Posterior vena cava (tissue), 2 donors: ENCODE measurements around the gene IL27RA. TPM values are rescaled to one million over a fixed set of nuclear protein-coding genes. Genes with fewer than 3 reads are reported as not detected.
A peak's percentile ranks its signal among the peaks of the same experiment; 100 is the strongest.

Experiments used
- DNase-seq: peaks from one replicate; pipeline ENCODE4 v3.0.0-alpha.2; 2020; ENCODE audit warnings: low spot score
- intact Hi-C, 2 donors: fragments of 100-400 bp; cut with DNase I; formaldehyde crosslinking; loops; one replicate each; pipeline versions ENCODE4 v1.14.1 to v1.14.2; 2022 to 2023
- total RNA-seq, 2 donors: library from RNA; stranded (reverse); fragmentation: NEBNext Ultra II Directional; extraction: Animal tissue kit (Norgen Biotek cat#: 25700); gene quantifications; one replicate each; pipeline ENCODE4 v1.2.1, GENCODE V29; 2021
- donor health status: DM: yes; HTN: yes; CAD: no.
- donor health status: DM: yes; HTN: yes; CAD: no.

Gene IL27RA
- total RNA-seq, 2 donors from 2014 or later, result 3.6 to 5.3 TPM

DNA sequence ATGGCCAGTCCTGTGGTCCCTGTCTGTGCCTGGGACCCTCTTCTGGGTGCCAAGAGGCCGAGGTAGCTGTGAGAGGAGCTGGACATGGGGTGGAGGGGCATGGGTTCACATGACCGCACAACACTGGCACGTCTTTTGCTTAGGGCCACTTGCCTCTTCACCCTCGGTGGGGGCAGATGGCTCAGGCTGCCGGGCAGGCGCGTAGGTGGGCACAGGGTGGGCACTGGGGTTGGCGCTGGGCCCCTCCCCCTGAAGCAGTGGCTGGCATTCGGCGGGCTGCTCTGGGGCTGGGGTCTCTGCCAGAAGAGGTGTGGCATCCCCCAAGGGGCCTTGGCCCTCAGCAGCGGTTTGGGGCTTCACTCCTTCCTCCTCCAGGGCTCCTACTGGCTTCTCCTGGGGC lies 21.9 kb downstream of the IL27RA start:
- no peak for DNase-seq

DNA sequence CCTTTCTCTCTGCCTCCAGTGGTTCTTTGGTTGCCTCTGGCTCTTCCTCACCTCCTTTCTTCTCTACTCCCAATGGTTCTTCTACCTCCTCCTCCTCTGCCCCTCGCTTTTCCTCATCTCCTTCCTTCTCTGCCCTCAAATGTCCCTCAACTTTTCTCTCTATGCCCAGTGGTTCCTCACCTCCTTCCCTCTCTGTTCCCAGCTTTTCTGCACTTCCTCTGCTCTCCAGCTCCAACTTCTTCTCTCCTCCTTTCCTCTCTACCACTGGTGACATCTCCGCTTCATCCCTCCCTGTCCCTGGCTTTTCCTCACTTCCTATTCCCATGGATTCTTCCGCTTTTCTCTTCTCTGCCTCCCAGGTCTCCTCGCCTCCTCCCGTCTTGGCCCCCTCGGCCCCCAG lies 22.5 kb downstream of the IL27RA start:
- DNase-seq, result no peak
- intact Hi-C loops, result no loop called here

More for the DNA sequence above, 21.9 kb downstream of the IL27RA start:
- intact Hi-C loops, result no loop called here

DNA sequence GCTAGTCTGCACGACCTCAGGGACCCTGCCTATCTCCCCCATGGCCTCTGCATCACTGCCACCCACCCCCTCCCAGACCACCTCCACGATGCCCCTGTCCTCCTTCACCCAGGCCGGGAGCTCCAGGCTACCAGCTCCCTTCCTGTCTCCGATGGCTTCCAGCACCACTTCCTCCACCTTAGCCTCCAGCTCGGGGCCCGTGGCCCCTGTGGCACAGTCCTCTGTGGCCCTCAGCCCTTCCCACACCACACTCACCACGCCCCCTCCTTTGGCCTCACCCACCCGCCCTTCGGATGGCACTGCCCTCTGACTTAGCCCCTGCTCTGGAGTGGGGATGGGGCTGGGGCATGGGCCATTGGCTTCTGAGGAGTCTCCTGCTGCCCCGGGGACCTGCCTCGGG lies 23.2 kb downstream of the IL27RA start:
- no peak for DNase-seq
- intact Hi-C loops, result no loop called here

DNA sequence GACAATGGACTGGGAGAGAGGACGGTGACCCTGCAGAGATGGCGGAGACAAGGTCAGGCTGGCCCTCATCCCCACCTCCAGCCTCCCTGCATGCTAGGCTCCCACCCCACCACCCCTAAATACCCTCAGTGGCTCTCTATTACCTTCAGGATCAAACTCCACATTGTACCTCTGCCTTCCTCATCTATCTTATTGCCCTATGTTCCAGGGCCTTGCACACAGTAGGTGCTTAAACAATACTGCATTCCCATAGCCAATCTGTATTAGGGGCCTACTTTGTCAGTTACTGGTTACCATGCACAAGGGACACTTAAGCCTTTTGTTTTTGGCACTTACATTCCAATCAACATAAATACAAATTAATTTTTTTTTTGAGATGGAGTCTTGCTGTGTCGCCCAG lies 23.8 kb downstream of the IL27RA start:
- DNase-seq, result no peak
- intact Hi-C loops, result no loop called here

DNA sequence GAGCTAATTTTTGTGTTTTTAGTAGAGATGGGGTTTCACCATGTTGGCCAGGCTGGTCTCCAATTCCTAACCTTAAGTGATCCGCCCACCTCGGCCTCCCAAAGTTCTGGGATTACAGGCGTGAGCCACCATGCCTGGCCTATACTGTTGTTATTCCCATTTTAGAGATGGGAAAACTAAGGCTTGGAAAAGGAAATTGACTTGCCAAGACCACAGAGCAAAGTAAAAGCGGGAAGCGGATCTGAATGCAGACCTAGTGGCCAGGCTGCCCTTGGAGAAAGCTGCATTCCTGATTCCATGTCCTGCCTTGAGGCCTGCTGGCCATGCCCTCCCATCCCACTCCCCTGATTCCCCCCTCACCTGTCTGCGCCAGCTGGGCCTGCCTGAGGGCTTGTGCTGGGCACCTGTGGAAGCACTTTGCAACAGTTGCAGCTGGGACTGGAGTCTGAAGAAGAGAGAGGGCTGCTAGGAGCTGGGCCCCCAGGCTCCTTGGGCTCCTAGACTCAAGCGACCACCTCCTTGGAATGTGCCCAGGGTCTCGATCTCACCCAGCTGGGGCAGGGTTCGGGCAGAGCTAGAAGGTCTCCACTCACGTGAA lies 24.6 kb downstream of the IL27RA start:
- intact Hi-C loops, result no loop called here
- DNase-seq, result no peak

DNA sequence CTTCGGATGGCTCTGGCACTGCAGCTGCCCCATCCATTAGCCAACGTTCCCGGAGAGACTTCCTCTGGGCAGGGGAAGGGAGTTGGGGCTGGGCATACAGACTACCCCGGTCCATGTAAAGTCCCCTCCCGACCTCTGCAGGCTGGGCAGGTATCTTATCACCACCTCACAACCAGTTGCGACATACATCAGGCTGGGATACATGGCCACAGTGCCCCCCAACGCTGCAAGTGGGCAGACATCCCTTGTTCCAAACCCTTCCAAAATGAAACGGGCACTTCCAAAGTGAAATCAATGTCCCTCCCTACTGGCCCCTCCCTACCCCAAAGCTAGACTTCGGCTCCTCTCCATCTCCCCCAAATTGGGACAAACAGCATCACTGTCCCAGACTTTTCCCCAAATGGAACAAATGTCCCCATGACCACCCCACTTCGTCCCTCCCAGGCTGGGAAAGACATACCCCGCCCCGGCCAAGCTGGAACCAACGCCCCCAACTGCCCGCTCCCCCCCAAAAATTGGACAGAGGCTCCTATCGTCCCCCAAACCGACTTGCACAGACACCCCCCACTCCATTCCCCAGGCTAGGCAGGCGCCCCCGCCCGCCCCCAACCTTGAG lies 25.3 kb downstream of the IL27RA start:
- intact Hi-C loops, result no loop called here
- DNase-seq, result no peak

DNA sequence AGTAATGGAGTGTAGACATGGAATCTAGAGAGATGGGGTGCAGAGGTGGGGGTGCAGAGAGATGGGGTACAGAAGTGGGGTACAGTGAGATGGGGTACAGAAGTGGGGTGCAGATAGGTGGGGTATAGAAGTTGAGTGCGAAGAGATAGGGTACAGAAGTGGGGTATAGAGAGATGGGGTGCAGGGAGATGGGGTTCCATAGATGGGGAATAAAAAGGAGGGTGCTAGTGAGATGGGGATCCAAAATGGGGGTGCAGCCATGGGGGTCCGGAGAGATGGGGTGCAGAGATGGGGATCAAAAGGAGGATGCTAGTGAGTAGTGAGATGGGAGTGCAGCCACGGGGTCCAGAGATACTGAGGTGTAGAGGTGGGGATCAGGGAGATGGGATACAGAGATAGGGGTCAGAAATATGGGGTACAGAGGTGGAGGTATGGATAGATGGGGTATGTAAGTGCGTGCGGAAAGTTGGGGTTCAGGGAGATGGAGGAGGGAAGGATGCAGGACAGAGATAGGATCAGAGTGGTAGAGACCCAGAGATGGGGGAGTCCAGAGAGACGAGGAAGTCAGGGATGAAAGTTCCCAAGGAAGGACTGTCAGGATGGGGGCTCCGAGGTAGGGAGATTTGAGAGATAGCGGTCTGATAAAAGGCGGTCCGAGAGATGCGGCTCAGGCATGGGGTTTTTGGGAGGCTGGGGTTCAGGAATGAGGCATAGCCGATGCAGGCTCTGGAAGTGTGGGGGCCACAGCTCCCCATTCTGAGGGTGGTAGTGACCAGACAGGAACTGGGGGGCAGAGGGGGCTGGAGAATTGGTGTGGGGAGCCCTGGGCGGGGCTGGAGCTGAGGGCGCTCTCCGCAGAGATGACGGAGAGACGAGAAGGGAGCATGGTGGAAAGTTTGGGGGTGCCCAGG lies 26.9 kb downstream of the IL27RA start:
- DNase-seq, result no peak
- intact Hi-C loops, result no loop called here

DNA sequence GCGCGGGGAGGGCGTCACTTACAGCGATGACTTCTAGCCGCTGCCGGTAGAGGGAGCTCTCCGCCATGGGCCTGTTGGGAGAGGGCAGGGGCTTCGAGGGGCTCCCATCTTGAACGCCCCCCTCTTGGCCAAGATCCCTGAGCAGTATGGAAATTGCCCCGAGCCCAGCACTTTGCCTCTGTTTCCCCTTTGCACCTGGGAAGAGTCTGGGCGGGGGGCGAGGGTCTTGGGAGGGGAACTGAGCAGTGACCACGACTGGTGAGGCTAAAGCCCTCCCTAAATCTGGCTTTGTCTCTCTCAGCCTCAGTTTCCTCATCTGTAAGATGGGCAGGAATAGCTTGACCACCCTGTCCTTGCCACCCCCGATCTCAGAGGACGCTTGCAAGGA lies 27.5 kb downstream of the IL27RA start:
- intact Hi-C loops, result no loop called here
- no peak for DNase-seq

DNA sequence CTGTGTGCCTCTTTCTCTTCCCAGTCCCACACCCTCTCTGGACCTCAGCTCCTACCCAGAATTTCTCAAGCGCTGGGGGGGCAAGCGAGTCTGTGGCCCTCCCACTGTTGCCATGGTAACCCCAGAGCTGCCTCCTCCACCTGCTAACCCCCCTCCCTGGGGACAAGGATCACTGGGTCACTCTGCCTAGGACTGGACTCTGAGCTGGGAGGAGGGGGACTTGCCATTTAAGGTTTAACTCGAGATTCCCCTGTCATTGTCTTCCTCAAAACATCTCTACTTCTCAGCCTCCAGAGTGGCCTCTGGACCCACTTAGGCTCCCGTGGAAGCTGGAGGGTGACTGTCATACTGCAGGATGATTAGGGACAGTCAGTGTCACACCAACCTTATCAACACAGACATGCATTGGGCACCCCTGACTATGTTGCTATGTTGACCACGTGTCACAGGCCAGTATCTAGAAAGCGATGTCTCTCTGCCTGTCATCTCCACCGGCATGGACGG lies 28.1 kb downstream of the IL27RA start:
- intact Hi-C loops, result no loop called here

DNA sequence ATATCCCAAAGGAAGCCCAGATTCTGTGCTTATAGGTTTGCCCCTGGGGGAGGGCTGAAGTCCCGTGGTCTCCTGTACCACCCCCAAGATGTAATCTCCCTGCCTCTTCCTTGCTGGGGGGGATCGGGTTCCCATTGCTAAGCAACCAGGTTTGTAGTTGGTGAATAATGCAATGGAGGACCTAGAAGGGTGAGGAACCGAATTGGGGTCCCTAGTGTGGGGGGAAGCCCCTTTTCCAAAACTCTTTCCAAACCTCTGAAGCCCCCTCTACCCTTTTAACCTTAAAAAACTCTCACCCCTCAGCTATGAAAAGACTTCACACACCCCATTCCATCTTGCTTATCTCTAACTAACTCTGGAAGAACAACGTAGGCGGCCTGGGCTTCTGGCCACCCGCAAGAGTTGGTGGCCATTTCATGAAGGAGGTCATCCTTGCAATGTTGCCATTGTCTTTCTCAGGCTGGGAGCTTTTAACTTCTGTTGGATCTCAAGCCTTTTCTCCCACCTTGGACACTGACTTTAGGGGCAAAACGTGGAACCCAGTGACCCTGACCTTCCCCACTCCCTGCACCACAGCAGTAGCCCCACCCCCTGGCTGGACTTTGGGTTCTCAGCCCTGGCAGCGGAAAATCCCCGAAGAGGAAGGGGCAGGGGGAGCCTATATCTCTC lies 29.7 kb downstream of the IL27RA start:
- DNase-seq, result no peak
- intact Hi-C loops, result no loop called here

More for the DNA sequence above, 28.1 kb downstream of the IL27RA start:
- DNase-seq, result no peak

DNA sequence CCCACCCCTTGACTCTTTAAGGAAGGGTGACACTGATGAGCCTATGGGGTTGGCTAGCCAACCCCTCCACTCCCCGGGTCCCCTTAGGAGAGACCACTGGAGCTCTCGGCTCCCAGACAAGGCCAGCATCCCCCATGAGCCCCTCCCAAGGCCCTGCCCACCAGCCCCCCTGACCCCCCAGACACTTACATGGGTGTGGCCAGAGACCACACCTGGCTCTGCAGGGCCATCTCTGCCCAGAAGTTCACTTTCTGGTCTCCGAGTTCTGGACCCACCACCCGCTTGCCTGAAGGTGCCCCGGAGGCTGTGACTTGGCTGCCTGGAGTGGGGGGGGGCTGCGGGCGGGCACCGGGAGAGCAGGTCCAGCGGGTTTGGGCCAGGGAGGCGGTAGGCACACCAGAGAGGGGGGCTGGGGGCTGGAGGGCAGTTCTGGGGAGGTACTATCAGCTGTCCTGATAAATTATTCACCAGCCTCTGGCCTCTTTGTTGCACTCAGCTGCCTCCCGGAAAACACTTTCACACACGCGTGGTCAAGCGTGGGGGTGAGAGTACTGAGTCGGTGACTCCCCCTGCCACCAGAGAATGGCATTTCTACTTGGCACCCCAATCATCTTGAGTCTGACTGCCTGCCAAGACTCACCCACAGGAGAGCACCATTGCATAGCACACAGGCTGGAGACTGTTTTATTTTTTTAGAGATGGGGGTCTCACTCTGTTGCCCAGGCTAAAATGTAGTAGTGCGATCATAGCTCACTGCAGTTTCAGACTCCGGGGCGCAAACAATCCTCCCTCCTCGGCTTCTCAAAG lies 30.4 kb downstream of the IL27RA start, which contains the start of gene PALM3:
TSS of gene PALM3 (minus strand) at position 326 of the 807 bp plus-strand sequence. CDS start at position 230, 96 bp downstream.
- DNase-seq, result no peak
- intact Hi-C loops, result no loop called here

DNA sequence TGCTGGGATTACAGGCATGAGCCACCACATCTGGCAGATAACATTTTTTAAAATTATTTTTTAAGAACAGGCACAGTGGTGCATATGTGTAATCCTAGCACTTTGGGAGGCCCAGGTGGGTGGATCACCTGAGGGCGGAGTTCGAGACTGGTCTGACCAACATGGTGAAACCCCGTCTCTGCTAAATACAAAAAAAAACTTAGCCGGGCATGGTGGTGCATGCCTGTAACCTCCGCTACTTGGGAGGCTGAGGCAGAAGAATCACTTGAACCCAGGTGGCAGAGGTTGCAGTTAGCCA lies 30.9 kb downstream of the IL27RA start:
- no peak for DNase-seq
- intact Hi-C loops, result no loop called here

DNA sequence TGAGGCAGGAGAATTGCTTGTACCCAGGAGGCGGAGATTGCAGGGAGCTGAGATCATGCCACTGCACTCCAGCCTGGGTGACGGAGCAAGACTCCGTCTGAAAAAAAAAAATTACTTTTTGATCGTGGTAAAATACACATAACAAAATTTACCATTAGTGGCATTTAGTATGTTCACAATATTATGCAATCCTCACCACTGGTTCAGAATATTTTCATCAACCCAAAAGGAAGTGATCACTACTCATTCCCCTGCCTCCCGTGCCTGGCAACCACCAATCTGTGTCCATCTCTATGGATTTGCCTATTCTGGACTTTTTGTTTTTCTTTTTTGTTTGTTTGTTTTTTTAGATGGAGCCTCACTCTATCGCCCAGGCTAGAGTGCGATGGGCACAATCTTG lies 31.5 kb downstream of the IL27RA start:
- no peak for DNase-seq
- intact Hi-C loops, result no loop called here

DNA sequence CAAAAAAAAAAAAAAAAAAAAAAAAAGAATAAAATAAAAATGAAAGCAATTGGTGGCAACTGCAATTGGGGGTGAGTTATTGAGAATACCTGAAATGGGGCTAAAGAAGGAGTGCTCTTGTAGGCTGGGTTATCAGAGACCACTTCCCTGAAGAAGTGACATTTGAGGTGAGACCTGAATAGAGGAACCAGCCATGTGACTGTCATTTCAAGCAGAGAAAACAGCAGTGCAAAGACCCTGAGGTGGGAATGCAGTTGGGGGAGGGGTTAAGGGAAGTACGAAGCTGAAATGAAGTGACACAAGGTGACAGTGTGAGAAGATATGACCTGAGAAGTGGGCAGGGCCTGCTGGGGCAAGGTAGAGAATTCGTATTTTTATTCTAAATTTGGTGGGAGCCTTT lies 34.6 kb downstream of the IL27RA start:
- DNase-seq, result no peak
- intact Hi-C loops, result no loop called here

DNA sequence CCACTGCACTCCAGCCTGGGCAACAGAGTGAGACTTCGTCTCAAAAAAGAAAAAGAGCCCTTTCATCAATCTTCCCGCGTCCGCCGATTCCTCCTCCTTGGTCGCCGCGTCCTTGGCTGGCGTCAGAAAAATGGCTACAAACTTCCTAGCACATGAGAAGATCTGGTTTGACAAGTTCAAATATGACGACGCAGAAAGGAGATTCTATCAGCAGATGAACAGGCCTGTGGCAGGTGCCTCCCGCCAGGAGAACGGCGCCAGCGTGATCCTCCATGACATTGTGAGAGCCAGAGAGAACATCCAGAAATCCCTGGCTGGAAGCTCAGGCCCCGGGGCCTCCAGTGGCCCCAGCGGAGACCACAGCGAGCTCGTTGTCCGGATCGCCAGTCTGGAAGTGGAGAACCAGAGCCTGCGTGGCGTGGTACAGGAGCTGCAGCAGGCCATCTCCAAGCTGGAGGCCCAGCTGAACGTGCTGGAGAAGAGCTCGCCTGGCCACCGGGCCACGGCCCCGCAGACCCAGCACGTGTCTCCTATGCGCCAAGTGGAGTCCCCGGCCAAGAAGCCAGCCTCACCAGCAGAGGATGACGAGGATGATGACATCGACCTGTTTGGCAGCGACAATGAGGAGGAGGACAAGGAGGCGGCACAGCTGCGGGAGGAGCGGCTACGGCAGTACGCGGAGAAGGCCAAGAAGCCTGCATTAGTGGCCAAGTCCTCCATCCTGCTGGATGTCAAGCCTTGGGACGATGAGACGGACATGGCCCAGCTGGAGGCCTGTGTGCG lies 38.9 kb downstream of the IL27RA start:
- no peak for DNase-seq
- intact Hi-C loops, result loop anchor here in 1 of 2 donors (5.0 kb wide), 2 partner anchors 188 to 468 kb away; no protein-coding TSS in a partner anchor

DNA sequence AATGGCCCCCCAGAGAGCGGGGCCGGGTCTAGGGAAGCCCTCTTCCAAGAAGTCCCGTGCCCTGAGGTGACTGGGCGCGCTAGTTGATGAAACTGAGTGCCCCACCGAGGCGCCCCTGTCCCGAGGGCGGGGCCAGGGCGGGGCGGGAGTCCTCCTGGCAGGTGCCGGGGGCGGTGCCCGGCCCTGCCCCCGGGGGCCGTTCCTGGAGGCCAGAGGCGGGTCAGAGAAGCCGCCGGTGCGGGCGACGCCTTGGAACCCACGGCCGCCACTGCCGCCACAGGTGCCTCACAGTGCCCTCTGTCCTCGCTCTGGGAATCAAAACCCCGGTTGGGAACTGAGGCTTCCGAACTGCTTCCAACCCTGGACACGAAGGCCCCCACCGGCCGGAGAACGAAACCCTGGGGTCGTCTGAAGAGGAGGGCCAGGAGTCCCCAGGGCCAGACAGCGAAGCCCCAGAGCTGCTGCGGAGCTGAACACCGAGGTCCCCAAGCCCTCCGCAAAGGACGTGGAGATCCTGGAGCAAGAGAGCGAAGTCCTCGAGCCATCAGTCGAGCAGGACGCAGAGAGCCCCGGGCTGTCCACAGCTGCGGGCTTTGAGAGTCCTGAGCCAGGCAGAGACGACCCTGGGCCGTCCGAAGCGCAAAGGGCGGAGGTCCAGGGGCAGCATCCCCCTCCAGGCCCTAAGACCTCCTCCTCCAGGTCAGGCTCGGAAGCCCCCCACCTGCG lies 41.1 kb downstream of the IL27RA start, which contains the start of gene MISP3:
TSS of gene MISP3 (plus strand) at position 252 of the 726 bp plus-strand sequence. CDS start 524 bp downstream, outside the sequence.
- DNase-seq, result no peak
- intact Hi-C loops, result loop anchor here (1.0 to 5.0 kb wide), 3 partner anchors 190 to 470 kb away; no protein-coding TSS in a partner anchor

DNA sequence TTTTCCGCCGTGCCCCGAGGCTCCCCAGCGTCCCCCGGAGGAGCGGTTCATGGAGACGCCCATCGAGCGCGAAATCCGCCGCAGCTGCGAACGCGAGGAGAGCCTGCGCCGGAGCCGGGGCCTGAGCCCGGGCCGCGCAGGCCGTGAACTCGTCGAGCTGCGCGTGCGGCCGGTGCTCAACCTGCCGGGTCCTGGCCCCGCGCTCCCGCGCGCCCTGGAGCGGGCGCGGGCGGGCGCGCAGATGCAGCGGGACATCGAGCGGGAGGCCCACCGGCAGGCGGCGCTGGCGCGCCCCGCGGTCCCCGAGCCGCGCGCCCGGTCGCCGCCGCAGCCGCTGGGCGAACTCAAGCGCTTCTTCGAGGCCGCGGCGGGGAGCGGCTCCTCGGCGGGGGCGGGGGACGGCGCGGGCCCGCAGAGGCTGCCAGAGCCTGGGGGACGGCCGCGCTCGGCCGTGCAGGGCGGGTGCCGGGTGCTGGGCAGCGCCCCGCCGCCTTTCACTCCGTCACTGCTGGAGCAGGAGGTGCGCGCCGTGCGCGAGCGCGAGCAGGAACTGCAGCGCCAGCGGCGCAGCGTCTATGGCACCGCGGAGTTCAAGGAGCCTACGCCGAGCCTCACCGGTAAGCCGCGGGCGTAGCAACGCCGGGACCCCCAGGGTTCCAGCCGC lies 41.8 kb downstream of the IL27RA start:
- intact Hi-C loops, result loop anchor here (1.0 to 5.0 kb wide), 3 partner anchors 191 to 471 kb away; no protein-coding TSS in a partner anchor
- DNase-seq, result peak; percentile 93
